Activated T-helper 2 cell treated with anti-CD3 and anti-CD28 coated beads, Interferon-gamma antibody, Interleukin-2, Interleukin-4, amounts not matched to agents 10 μg/mL and 5 μg/mL and 100 μg/mL, durations not matched to agents 14 hours and 24 hours and 36 hours (primary cell): Measurements from ENCODE around the gene PMEPA1. TPM values are rescaled to one million over a fixed set of nuclear protein-coding genes. Genes with fewer than 3 reads are reported as not detected.

Experiments
- DNase-seq: peaks from one replicate; pipeline ENCODE4 v3.0.0; 2021; ENCODE audit warnings: low spot score
- H3K27ac Mint-ChIP-seq: one replicate; pipeline ENCODE4 v1.8.0; 2021; ENCODE audit warnings: mixed read lengths
- H3K27me3 Mint-ChIP-seq: one replicate; pipeline ENCODE4 v1.8.0; 2021; ENCODE audit warnings: low read depth, mixed read lengths
- H3K36me3 Mint-ChIP-seq: one replicate; pipeline ENCODE4 v1.8.0; 2021; ENCODE audit warnings: low read depth, mixed read lengths
- H3K4me1 Mint-ChIP-seq: one replicate; pipeline ENCODE4 v1.8.0; 2021; ENCODE audit warnings: low read depth, mixed read lengths
- H3K4me3 Mint-ChIP-seq: one replicate; pipeline ENCODE4 v1.8.0; 2021; ENCODE audit warnings: low read depth, mild to moderate bottlenecking, moderate library complexity, mixed read lengths
- H3K9me3 Mint-ChIP-seq: one replicate; pipeline ENCODE4 v1.8.0; 2021; ENCODE audit warnings: mixed read lengths
- intact Hi-C: fragments of 100-400 bp; cut with micrococcal nuclease; formaldehyde crosslinking; loops from one replicate; pipeline ENCODE4 v1.15.1; 2023
- total RNA-seq: library from RNA; stranded (reverse); gene quantifications from 2 replicates; pipeline ENCODE4 v1.2.3, GENCODE V29; 2022

PMEPA1 gene
- total RNA-seq, 1 donor from 2014 or later, result 1.1 TPM

- Mint-ChIP-seq H3K36me3 (no peaks in the 10 kb centered on the region), H3K27ac (no peak overlapping the region), H3K4me1 (peaks cover 23% of the 10 kb centered on the region), H3K27me3 (peaks cover 2% of the 10 kb centered on the region), H3K4me3 (no peak overlapping the region), H3K9me3 (no peaks in the 10 kb centered on the region)
- intact Hi-C loops, result no loop called here
- no peak for DNase-seq
Observed at GRCh38 chr20:57694481-57694880, 15.3 kb downstream of the PMEPA1 start.

- peaks cover 19% of the 10 kb centered on the region for H3K4me1 Mint-ChIP-seq
- no peaks in the 10 kb centered on the region for H3K36me3 Mint-ChIP-seq
- H3K4me3 Mint-ChIP-seq, result no peak overlapping the region
- H3K27ac Mint-ChIP-seq, result no peak overlapping the region
- no peaks in the 10 kb centered on the region for H3K9me3 Mint-ChIP-seq
- H3K27me3 Mint-ChIP-seq, result peaks cover 2% of the 10 kb centered on the region
- DNase-seq, result no peak
- intact Hi-C loops, result no loop called here
Observed at GRCh38 chr20:57693670-57694329, 16.0 kb downstream of the PMEPA1 start.

GRCh38 chr20:57693002-57693582 is 16.7 kb downstream of the PMEPA1 start:
- peaks cover 2% of the 10 kb centered on the region for H3K27me3 Mint-ChIP-seq
- H3K36me3 Mint-ChIP-seq, result no peaks in the 10 kb centered on the region
- no peak overlapping the region for H3K27ac Mint-ChIP-seq
- no peak for DNase-seq
- no peaks in the 10 kb centered on the region for H3K9me3 Mint-ChIP-seq
- intact Hi-C loops, result no loop called here
- H3K4me1 Mint-ChIP-seq, result peaks cover 12% of the 10 kb centered on the region
- H3K4me3 Mint-ChIP-seq, result no peak overlapping the region

DNA sequence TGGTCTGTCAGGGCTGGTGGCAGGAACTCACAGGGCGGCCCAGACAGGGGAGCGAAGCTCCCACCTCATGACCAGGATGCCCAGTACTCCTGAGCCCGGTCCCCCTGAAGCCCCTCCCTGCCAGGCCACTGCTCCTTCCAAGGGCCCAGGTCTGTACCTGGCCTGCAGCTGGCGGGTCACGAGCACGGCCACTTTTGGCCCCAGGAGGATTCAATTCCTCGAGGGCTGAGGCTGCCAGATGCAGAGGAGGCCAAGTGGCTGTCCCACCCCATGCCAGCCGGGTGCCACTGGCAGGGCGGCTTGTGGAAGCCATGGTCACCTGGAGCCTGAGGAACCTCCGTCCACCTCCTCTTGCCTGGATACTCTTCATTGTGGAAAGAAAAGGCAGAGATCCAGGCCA is 17.4 kb downstream of the PMEPA1 start:
- H3K4me1 Mint-ChIP-seq, result peaks cover 5% of the 10 kb centered on the region

DNA sequence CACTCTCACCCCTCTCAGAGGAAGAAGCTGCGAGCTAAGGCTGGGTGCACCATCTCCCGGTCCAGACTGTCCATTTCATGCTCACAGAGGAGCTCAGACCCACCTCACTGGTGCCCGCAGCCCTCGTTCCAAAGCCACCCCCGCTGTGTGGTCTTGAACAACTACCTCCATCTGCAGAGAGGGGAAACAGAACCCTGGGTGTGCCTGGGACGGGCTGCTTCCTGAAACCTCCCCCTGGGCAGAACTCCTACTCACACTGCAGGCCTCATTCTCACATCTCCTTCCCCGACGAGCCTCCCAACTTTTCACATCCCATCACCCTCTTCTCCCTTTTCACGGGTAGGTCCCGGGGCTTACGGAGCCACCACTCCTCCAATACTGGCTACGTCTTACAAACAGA is 18.1 kb downstream of the PMEPA1 start:
- Mint-ChIP-seq H3K27ac (no peak overlapping the region), H3K4me3 (no peak overlapping the region), H3K4me1 (peaks cover 1% of the 10 kb centered on the region), H3K9me3 (no peaks in the 10 kb centered on the region), H3K36me3 (no peaks in the 10 kb centered on the region), H3K27me3 (peaks cover 2% of the 10 kb centered on the region)
- no peak for DNase-seq
- intact Hi-C loops, result no loop called here

More for the DNA sequence above, 17.4 kb downstream of the PMEPA1 start:
- Mint-ChIP-seq H3K4me3 (no peak overlapping the region), H3K27ac (no peak overlapping the region), H3K36me3 (no peaks in the 10 kb centered on the region), H3K27me3 (peaks cover 2% of the 10 kb centered on the region), H3K9me3 (no peaks in the 10 kb centered on the region)
- no peak for DNase-seq
- intact Hi-C loops, result no loop called here

GRCh38 chr20:57690525-57690924 is 19.3 kb downstream of the PMEPA1 start:
- H3K9me3 Mint-ChIP-seq, result no peaks in the 10 kb centered on the region
- no peak overlapping the region for H3K4me3 Mint-ChIP-seq
- no peaks in the 10 kb centered on the region for H3K27me3 Mint-ChIP-seq
- intact Hi-C loops, result no loop called here
- peaks cover 1% of the 10 kb centered on the region for H3K4me1 Mint-ChIP-seq
- no peak for DNase-seq
- H3K36me3 Mint-ChIP-seq, result no peaks in the 10 kb centered on the region
- no peak overlapping the region for H3K27ac Mint-ChIP-seq

DNA sequence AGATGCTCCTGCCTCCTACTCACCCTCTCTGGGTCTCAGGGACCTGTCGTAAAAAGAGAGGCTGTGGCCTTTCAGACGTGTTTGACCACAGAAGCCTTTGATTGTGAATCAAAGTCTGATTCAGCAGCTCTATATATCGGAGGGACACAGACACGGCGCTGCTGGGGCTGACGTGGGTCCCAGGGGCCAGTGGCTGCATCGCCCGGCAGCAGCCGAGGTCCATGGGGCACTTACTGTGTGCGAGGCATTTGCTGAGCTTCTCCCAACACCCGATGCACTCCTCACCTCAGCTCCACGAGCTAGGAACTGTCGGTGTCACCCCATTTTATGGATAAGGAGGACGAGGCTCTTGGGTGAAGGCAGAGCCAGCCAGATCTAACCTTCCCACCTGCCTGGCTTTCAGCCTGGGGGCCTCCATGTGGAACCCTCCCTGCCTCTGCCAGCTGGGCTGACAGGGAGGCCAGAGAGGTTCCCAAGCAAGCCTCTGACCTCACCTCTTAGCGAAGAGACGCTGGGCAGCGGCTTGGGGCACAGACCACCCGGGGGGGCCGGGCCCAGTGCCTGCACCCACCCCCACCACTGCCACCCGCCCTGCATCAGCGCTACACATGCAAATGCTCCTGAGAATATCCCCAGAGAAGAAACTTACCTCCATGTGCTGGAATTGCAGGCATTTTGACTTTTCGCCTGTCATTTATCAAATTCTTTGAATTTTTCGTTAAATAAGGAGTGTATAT is 19.9 kb downstream of the PMEPA1 start:
- no peak overlapping the region for H3K4me3 Mint-ChIP-seq
- no peaks in the 10 kb centered on the region for H3K9me3 Mint-ChIP-seq
- no peak for DNase-seq
- H3K27me3 Mint-ChIP-seq, result no peaks in the 10 kb centered on the region
- H3K4me1 Mint-ChIP-seq, result no peaks in the 10 kb centered on the region
- H3K27ac Mint-ChIP-seq, result no peak overlapping the region
- no peaks in the 10 kb centered on the region for H3K36me3 Mint-ChIP-seq
- intact Hi-C loops, result no loop called here

GRCh38 chr20:57688864-57689263 is 21.0 kb downstream of the PMEPA1 start:
- no peaks in the 10 kb centered on the region for H3K36me3 Mint-ChIP-seq
- H3K4me3 Mint-ChIP-seq, result no peak overlapping the region
- H3K27ac Mint-ChIP-seq, result no peak overlapping the region
- no peaks in the 10 kb centered on the region for H3K27me3 Mint-ChIP-seq
- no peaks in the 10 kb centered on the region for H3K9me3 Mint-ChIP-seq
- H3K4me1 Mint-ChIP-seq, result no peaks in the 10 kb centered on the region
- no peak for DNase-seq
- intact Hi-C loops, result no loop called here

GRCh38 chr20:57688295-57688694 is 21.5 kb downstream of the PMEPA1 start:
- no peaks in the 10 kb centered on the region for H3K4me1 Mint-ChIP-seq
- H3K9me3 Mint-ChIP-seq, result no peaks in the 10 kb centered on the region
- no peaks in the 10 kb centered on the region for H3K27me3 Mint-ChIP-seq
- H3K27ac Mint-ChIP-seq, result no peak overlapping the region
- no peak overlapping the region for H3K4me3 Mint-ChIP-seq
- no peak for DNase-seq
- intact Hi-C loops, result no loop called here
- no peaks in the 10 kb centered on the region for H3K36me3 Mint-ChIP-seq

DNA sequence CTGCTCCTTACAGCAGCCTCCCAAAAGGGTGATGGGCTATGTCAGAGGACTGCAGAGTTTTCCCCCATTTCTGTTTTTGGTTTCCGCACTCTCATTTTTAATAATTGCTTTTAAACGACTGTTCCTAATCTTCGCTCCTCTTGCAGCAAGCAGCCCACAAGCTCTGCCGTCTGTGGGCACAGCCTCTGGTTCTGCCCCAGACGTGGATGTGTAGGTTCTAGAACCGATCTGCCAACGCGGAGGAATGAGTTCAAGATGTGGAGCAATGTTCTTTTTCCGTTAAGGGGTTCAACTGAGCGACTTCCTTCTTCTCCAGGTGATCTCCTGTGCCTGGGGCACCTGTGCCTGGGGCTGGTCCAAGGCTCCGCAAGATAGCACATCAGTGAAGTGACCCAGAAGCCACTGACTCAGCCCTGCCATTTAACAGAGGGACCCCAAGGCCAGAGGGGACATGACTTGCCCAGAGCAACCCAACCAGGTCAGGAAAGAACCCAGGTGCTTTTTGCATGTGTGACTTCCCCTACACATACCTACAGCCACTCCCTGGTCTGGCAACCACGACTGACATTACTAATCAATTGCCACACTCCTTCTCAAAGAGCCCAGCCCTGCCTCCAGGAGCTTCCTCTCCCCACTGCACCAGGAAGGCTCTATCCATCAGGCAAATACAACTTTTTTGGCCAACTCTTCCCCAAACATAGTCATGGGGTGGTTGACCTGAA is 22.7 kb downstream of the PMEPA1 start:
- no peaks in the 10 kb centered on the region for H3K9me3 Mint-ChIP-seq

DNA sequence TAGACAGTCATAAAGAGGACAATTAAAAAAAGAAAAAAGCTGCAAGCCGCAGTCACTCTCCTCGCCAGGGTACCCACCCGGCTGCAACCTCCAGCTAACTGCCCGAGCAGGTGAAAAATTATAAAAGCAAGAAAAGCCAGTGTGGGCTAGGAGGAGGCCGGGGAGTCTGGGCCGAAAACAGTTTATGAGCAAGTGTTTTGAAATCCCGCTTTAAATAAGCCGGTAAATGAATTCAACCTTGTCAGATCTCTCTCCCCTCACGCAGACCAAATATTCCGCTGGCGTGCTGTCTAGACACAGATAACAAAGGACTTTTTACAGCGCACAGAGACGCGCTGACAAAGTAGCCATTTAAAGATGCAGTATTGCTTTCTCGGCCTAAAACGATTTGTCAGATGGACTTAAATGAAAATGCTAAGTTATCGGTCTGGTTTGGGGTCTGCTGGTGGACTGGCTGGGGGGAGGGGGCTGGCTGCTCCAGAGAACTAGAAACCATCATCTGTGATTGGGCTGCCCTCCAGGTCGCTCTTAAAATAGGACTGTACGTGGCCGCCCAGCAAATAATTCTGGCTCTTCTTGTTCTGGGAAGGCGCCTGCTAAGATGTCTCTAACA is 24.6 kb downstream of the PMEPA1 start:
- Mint-ChIP-seq H3K27ac (no peak overlapping the region), H3K27me3 (peaks cover 3% of the 10 kb centered on the region), H3K4me3 (no peak overlapping the region), H3K36me3 (no peaks in the 10 kb centered on the region), H3K9me3 (no peaks in the 10 kb centered on the region), H3K4me1 (no peaks in the 10 kb centered on the region)
- intact Hi-C loops, result no loop called here
- no peak for DNase-seq

More for the DNA sequence above, 22.7 kb downstream of the PMEPA1 start:
- no peaks in the 10 kb centered on the region for H3K4me1 Mint-ChIP-seq
- H3K4me3 Mint-ChIP-seq, result no peak overlapping the region
- no peak for DNase-seq
- H3K36me3 Mint-ChIP-seq, result no peaks in the 10 kb centered on the region
- no peak overlapping the region for H3K27ac Mint-ChIP-seq
- intact Hi-C loops, result no loop called here
- H3K27me3 Mint-ChIP-seq, result no peaks in the 10 kb centered on the region

- intact Hi-C loops, result no loop called here
- Mint-ChIP-seq H3K36me3 (no peaks in the 10 kb centered on the region), H3K4me3 (no peak overlapping the region), H3K9me3 (no peaks in the 10 kb centered on the region), H3K27me3 (peaks cover 3% of the 10 kb centered on the region), H3K4me1 (no peaks in the 10 kb centered on the region), H3K27ac (no peak overlapping the region)
- DNase-seq, result no peak
Observed at GRCh38 chr20:57684808-57685140, 25.0 kb downstream of the PMEPA1 start.
